SK-N-SH treated with all-trans-retinoic acid at 6 μM for 48 hours (cell line): ENCODE results near the gene ADSS1.

Source experiments
- ATAC-seq: fragments of 200-7000 bp; cut with Tn5 transposase; 3 replicates; pipeline ENCODE4 v1.9.1; 2020; ENCODE audit warnings: mild to moderate bottlenecking, moderate library complexity
- ARNTL ChIP-seq: fragments of 450-650 bp; formaldehyde crosslinking; IDR thresholded peaks from 2 replicates; pipeline ENCODE4 v1.5.0; 2020; ENCODE audit warnings: low read depth, mild to moderate bottlenecking, moderate library complexity, borderline replicate concordance
- BACH2 ChIP-seq: fragments of 250-450 bp; sonication (Bioruptor Pico); IDR thresholded peaks from 2 replicates; pipeline ENCODE4 v1.9.0; 2021; ENCODE audit warnings: mild to moderate bottlenecking, borderline replicate concordance
- CSDC2 ChIP-seq: fragments of 250-450 bp; sonication (Bioruptor Pico); IDR thresholded peaks from 2 replicates; pipeline ENCODE4 v1.5.0; 2020; ENCODE audit warnings: mild to moderate bottlenecking, moderate library complexity
- ESRRG ChIP-seq: fragments of 250-450 bp; sonication (Bioruptor Pico); IDR thresholded peaks from 2 replicates; pipeline ENCODE4 v1.6.1; 2021; ENCODE audit warnings: mild to moderate bottlenecking
- GLIS3 ChIP-seq: fragments of 250-450 bp; sonication (Bioruptor Pico); IDR thresholded peaks from 2 replicates; pipeline ENCODE4 v1.5.0; 2020; ENCODE audit warnings: mild to moderate bottlenecking, moderate library complexity
- ISL1 ChIP-seq: fragments of 250-450 bp; sonication (Bioruptor Pico); IDR thresholded peaks from 2 replicates; pipeline ENCODE4 v2.1.2; 2022; ENCODE audit warnings: mild to moderate bottlenecking, moderate library complexity
- OSR1 ChIP-seq: fragments of 250-450 bp; sonication (Bioruptor Pico); IDR thresholded peaks from 2 replicates; pipeline ENCODE4 v1.8.0; 2022; ENCODE audit warnings: moderate library complexity, mild to moderate bottlenecking, inconsistent platforms
- PATZ1 ChIP-seq: fragments of 250-450 bp; sonication (Bioruptor Pico); IDR thresholded peaks from 2 replicates; pipeline ENCODE4 v1.8.0; 2020; ENCODE audit warnings: mild to moderate bottlenecking, moderate library complexity, borderline replicate concordance
- PPARA ChIP-seq: fragments of 250-450 bp; sonication (Bioruptor Pico); IDR thresholded peaks from 2 replicates; pipeline ENCODE4 v1.5.0; 2020; ENCODE audit warnings: mild to moderate bottlenecking, borderline replicate concordance
- RARB ChIP-seq: fragments of 250-450 bp; sonication (Bioruptor Pico); IDR thresholded peaks from 2 replicates; pipeline ENCODE4 v1.8.0; 2021; ENCODE audit warnings: mild to moderate bottlenecking, moderate library complexity
- SNAI2 ChIP-seq: fragments of 250-450 bp; sonication (Bioruptor Pico); IDR thresholded peaks from 2 replicates; pipeline ENCODE4 v1.5.0; 2020; ENCODE audit warnings: mild to moderate bottlenecking, moderate library complexity
- TCF4 ChIP-seq: fragments of 250-450 bp; sonication (Bioruptor Pico); IDR thresholded peaks from 2 replicates; pipeline ENCODE4 v1.8.0; 2021; ENCODE audit warnings: mild to moderate bottlenecking, moderate library complexity, borderline replicate concordance
- TOX ChIP-seq: fragments of 250-450 bp; sonication (Bioruptor Pico); IDR thresholded peaks from 2 replicates; pipeline ENCODE4 v1.8.0; 2021; ENCODE audit warnings: mild to moderate bottlenecking, moderate library complexity, borderline replicate concordance
- TSHZ2 ChIP-seq: fragments of 250-450 bp; sonication (Bioruptor Pico); IDR thresholded peaks from 2 replicates; pipeline ENCODE4 v1.5.0; 2020; ENCODE audit warnings: mild to moderate bottlenecking, moderate library complexity
- ZC3H10 ChIP-seq: fragments of 250-450 bp; sonication (Bioruptor Pico); IDR thresholded peaks from 2 replicates; pipeline ENCODE4 v1.5.1; 2021; ENCODE audit warnings: mild to moderate bottlenecking, moderate library complexity
- ZFP3 ChIP-seq: fragments of 250-450 bp; sonication (Bioruptor Pico); IDR thresholded peaks from 2 replicates; pipeline ENCODE4 v1.5.0; 2020; ENCODE audit warnings: mild to moderate bottlenecking, moderate library complexity
- ZFP30 ChIP-seq: fragments of 450-650 bp; formaldehyde crosslinking; IDR thresholded peaks from 2 replicates; pipeline ENCODE4 v1.5.0; 2022; ENCODE audit warnings: mild to moderate bottlenecking, moderate library complexity
- ZNF565 ChIP-seq: fragments of 450-650 bp; formaldehyde crosslinking; conservative IDR thresholded peaks from 2 replicates; pipeline ENCODE4 v1.5.0; 2020; ENCODE audit warnings: low read depth, mild to moderate bottlenecking, moderate library complexity
- ZNF70 ChIP-seq: fragments of 450-650 bp; formaldehyde crosslinking; IDR thresholded peaks from 2 replicates; pipeline ENCODE4 v1.5.0; 2020; ENCODE audit warnings: mild to moderate bottlenecking, moderate library complexity
- ZNF8 ChIP-seq: fragments of 450-650 bp; formaldehyde crosslinking; IDR thresholded peaks from 2 replicates; pipeline ENCODE4 v1.5.0; 2020; ENCODE audit warnings: mild to moderate bottlenecking, moderate library complexity
- TF ChIP-seq, protein P1 (sequence below): fragments of 250-450 bp; sonication (Bioruptor Pico); IDR thresholded peaks from 2 replicates; pipeline ENCODE4 v1.5.1; 2021; ENCODE audit warnings: mild to moderate bottlenecking, moderate library complexity
- TF ChIP-seq, protein P2 (sequence below): fragments of 250-450 bp; sonication (Bioruptor Pico); IDR thresholded peaks from 2 replicates; pipeline ENCODE4 v1.5.1; 2020; ENCODE audit warnings: low read depth, mild to moderate bottlenecking, moderate library complexity
- TF ChIP-seq, protein P3 (sequence below): fragments of 250-450 bp; sonication (Bioruptor Pico); IDR thresholded peaks from 2 replicates; pipeline ENCODE4 v1.8.0; 2021; ENCODE audit warnings: low read depth, mild to moderate bottlenecking, moderate library complexity, borderline replicate concordance

ADSS1 gene

GRCh38 chr14:104754213-104754851 lies 30.3 kb downstream of the ADSS1 start:
- TF ChIP-seq ZNF70 (CRISPR knock-in tag): no peak
- TF ChIP-seq TCF4: no peak
- TF ChIP-seq TOX: no peak
- no peak for TF ChIP-seq RARB (CRISPR knock-in tag)
- TF ChIP-seq OSR1 (CRISPR knock-in tag): no peak
- TF ChIP-seq SNAI2 (CRISPR knock-in tag): no peak
- TF ChIP-seq GLIS3: no peak
- TF ChIP-seq TSHZ2 (CRISPR knock-in tag): no peak
- TF ChIP-seq ISL1 (CRISPR knock-in tag): no peak
- no peak for TF ChIP-seq PPARA (CRISPR knock-in tag)
- no peak for TF ChIP-seq ZC3H10
- no peak for TF ChIP-seq ZNF565 (CRISPR knock-in tag)
- TF ChIP-seq, protein P1, sequence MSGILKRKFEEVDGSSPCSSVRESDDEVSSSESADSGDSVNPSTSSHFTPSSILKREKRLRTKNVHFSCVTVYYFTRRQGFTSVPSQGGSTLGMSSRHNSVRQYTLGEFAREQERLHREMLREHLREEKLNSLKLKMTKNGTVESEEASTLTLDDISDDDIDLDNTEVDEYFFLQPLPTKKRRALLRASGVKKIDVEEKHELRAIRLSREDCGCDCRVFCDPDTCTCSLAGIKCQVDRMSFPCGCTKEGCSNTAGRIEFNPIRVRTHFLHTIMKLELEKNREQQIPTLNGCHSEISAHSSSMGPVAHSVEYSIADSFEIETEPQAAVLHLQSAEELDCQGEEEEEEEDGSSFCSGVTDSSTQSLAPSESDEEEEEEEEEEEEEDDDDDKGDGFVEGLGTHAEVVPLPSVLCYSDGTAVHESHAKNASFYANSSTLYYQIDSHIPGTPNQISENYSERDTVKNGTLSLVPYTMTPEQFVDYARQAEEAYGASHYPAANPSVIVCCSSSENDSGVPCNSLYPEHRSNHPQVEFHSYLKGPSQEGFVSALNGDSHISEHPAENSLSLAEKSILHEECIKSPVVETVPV (CRISPR knock-in tag): no peak
- TF ChIP-seq, protein P2, sequence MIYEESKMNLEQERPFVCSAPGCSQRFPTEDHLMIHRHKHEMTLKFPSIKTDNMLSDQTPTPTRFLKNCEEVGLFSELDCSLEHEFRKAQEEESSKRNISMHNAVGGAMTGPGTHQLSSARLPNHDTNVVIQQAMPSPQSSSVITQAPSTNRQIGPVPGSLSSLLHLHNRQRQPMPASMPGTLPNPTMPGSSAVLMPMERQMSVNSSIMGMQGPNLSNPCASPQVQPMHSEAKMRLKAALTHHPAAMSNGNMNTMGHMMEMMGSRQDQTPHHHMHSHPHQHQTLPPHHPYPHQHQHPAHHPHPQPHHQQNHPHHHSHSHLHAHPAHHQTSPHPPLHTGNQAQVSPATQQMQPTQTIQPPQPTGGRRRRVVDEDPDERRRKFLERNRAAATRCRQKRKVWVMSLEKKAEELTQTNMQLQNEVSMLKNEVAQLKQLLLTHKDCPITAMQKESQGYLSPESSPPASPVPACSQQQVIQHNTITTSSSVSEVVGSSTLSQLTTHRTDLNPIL (CRISPR knock-in tag): no peak
- TF ChIP-seq ZNF8 (CRISPR knock-in tag): no peak
- no peak for TF ChIP-seq ZFP3 (CRISPR knock-in tag)
- TF ChIP-seq PATZ1 (CRISPR knock-in tag): no peak
- TF ChIP-seq ESRRG (CRISPR knock-in tag): no peak
- no peak for TF ChIP-seq CSDC2 (CRISPR knock-in tag)
- TF ChIP-seq ARNTL: no peak

DNA sequence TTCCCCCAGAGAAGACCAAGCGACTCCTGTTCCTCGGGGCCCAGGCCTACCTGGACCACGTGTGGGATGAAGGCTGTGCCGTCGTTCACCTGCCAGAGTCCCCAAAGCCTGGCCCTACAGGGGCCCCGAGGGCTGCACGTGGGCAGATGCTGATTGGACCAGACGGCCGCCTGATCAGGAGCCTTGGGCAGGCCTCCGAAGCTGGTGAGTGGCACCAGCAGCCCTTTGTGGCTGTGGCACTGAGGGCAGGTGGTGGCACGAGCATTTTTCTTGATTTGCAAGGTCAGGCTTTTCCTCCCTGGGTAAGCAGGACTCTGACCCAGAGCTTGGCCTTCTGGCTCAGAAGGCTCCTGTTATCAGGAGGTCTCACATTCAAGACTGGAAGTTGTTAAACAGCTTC lies 31.6 kb downstream of the ADSS1 start:
- ATAC-seq: no peak
- TF ChIP-seq ARNTL (no peak), OSR1 (CRISPR knock-in tag) (no peak), RARB (CRISPR knock-in tag) (no peak), ESRRG (CRISPR knock-in tag) (no peak), BACH2 (CRISPR knock-in tag) (no peak), CSDC2 (CRISPR knock-in tag) (no peak), ZFP30 (CRISPR knock-in tag) (no peak), ZNF70 (CRISPR knock-in tag) (no peak), GLIS3 (no peak), ZC3H10 (no peak), PPARA (CRISPR knock-in tag) (no peak), TSHZ2 (CRISPR knock-in tag) (no peak), ZNF565 (CRISPR knock-in tag) (no peak), TCF4 (no peak), ISL1 (CRISPR knock-in tag) (no peak), ZFP3 (CRISPR knock-in tag) (no peak)
- TF ChIP-seq, protein P1 (CRISPR knock-in tag): no peak
- TF ChIP-seq, protein P2 (CRISPR knock-in tag): no peak
- TF ChIP-seq, protein P3, sequence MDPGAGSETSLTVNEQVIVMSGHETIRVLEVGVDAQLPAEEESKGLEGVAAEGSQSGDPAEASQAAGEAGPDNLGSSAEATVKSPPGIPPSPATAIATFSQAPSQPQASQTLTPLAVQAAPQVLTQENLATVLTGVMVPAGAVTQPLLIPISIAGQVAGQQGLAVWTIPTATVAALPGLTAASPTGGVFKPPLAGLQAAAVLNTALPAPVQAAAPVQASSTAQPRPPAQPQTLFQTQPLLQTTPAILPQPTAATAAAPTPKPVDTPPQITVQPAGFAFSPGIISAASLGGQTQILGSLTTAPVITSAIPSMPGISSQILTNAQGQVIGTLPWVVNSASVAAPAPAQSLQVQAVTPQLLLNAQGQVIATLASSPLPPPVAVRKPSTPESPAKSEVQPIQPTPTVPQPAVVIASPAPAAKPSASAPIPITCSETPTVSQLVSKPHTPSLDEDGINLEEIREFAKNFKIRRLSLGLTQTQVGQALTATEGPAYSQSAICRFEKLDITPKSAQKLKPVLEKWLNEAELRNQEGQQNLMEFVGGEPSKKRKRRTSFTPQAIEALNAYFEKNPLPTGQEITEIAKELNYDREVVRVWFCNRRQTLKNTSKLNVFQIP (CRISPR knock-in tag): no peak

More at GRCh38 chr14:104754213-104754851, 30.3 kb downstream of the ADSS1 start:
- no peak for ATAC-seq
